Hepatocyte (in vitro differentiated cells): ENCODE measurements around the gene PITPNC1.

ENCODE experiments used
- EZH2 ChIP-seq: fragments of 200-600 bp; sonication (generic); IDR thresholded peaks from 2 replicates; pipeline ENCODE4 v1.6.1; 2016; ENCODE audit warnings: antibody characterized with exemption, mild to moderate bottlenecking, borderline replicate concordance
- EZH2phosphoT487 ChIP-seq: fragments of 200-600 bp; sonication (generic); IDR thresholded peaks from one replicate; pipeline ENCODE4 v1.6.1; 2018; ENCODE audit warnings: antibody characterized with exemption, mild to moderate bottlenecking, low read depth, moderate library complexity; ENCODE audit not compliant: unreplicated experiment, severe bottlenecking
- TF ChIP-seq, protein P1 (sequence below): fragments of 200-600 bp; sonication (generic); IDR thresholded peaks from 2 replicates; pipeline ENCODE4 v1.5.1; 2016; ENCODE audit warnings: antibody characterized with exemption, mild to moderate bottlenecking; ENCODE audit not compliant: poor library complexity

DNA sequence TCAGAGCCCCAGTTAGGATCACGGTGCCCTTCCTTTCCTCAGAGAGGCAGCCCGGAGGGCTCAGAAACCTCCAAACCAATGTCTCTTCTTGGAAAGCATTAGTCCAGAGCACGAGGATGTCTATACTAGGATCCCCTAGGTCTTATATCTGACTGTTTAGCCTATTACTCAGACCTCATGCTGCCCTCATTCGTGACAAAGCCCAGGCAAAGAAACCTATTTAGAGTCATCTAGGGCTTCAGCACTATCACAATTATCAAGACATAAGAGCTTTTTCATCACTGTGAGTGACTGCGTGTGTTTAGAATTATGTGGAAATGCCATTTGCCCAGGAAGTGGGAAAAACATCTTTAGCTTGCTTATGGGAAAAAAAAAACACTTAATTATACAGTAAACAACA lies 180.8 kb downstream of the PITPNC1 start:
- TF ChIP-seq, protein P1, sequence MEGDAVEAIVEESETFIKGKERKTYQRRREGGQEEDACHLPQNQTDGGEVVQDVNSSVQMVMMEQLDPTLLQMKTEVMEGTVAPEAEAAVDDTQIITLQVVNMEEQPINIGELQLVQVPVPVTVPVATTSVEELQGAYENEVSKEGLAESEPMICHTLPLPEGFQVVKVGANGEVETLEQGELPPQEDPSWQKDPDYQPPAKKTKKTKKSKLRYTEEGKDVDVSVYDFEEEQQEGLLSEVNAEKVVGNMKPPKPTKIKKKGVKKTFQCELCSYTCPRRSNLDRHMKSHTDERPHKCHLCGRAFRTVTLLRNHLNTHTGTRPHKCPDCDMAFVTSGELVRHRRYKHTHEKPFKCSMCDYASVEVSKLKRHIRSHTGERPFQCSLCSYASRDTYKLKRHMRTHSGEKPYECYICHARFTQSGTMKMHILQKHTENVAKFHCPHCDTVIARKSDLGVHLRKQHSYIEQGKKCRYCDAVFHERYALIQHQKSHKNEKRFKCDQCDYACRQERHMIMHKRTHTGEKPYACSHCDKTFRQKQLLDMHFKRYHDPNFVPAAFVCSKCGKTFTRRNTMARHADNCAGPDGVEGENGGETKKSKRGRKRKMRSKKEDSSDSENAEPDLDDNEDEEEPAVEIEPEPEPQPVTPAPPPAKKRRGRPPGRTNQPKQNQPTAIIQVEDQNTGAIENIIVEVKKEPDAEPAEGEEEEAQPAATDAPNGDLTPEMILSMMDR = no peak
- TF ChIP-seq EZH2 (no peak), EZH2phosphoT487 (no peak)
